ENCODE results near the gene S1PR4.
"Not testable (repeated sequence)": the region's sequence is repeated elsewhere in the genome, so short reads cannot be mapped to it uniquely, and the experiment has no call there.

S1PR4 gene

DNA sequence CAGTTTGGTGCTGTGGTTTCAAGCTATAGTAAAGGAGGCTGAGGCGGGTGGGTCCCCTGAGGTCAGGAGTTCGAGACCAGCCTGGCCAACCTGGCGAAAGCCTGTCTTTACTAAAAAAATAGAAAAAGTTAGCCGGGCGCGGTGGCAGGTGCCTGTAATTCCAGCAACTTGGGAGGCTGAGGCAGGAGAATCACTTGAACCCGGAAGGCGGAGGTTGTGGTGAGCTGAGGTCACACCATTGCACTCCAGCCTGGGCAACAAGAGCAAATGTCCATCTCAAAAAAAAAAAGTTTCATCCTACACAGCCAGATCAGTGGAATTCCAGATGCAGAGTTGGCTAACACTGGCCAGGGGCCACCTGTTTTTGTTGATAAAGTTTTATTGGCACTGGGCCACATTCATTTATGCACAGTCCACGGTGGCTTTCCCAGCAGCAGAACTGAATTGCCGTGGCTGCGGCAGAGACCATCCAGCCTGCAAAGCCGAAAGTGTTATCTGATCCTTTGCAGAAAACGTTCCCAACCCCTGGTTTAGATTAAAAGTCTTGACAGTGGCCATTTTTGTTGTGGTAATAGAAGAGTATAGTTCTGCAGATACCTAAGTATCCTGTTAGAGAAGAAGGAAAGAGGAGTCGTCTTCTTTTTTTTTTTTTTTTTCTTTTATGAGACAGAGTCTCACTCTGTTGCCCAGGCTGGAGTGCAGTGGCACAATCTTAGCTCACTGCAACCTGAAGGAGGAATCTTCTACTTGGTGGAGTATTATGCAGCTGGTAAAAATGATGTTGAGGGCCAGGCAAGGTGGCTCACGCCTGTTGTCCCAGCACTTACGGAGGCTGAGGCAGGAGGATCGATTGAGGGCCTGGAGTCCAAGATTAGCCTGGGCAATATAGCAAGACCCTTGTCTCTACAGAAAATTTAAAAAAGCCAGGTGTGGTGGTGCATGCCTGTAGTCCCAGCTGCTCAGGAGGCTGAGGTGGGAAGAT is 15.8 kb downstream of the S1PR4 start:
- DNase-seq (ENCODE audit: low read depth in 2 of 2) = no peak

DNA sequence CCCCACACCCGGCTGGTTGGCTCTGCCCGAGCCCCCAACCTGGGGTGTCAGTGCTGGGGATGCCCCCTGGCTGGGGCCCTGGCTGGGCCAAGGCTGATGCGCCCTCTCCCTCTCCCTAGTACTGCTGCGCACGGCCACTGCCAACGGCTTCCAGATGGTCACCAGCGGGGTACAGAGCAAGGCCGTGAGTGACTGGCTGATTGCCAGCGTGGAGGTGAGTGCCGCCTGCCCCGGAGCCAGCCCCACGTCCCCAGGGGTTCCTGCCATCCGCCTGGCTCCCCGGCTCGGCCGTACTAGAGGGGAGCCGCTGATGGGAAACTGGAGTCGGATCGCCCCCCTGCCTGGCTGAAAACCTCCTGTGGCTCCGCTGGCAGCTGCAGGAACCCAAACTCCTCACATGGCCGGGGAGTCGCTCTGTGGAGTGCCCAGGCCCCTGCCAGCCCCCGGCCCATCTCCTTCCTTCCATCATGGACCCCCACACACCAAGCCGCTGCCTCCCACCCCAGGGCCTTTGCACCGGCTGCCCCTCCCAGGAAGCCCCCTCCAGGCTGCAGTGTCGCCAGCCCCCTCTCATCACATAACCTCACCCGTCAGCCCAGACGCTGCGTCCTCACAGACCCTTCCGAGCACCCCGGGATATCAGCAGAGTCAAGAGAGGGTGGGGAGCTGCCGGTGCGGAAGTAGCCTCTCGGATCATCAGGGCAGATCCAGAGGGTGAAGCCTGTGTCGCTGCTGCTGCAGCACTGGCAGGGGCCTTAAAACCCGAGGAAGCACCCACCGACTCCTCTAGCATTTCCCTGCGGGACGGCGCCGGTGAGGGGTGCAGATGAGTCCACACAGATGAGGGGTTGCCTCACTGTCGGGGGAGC is 17.7 kb downstream of the S1PR4 start:
- no peak for DNase-seq (ENCODE audit: low read depth in 2 of 2)

DNA sequence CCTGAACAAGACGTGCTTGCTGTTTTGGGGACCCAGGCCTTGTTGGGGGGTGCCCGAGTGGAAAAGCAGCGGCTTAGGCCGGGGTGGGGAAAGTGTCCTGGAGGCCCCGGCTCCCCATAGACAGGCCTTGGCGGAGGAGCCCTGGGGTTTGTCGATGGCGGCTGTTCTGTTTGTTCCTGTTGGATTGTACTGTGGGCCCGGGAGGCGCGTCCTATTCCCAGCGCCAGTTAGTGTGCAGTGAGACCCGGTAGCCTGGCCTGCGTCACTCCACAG is 18.3 kb downstream of the S1PR4 start:
- no peak for DNase-seq (ENCODE audit: low read depth in 2 of 2)

DNA sequence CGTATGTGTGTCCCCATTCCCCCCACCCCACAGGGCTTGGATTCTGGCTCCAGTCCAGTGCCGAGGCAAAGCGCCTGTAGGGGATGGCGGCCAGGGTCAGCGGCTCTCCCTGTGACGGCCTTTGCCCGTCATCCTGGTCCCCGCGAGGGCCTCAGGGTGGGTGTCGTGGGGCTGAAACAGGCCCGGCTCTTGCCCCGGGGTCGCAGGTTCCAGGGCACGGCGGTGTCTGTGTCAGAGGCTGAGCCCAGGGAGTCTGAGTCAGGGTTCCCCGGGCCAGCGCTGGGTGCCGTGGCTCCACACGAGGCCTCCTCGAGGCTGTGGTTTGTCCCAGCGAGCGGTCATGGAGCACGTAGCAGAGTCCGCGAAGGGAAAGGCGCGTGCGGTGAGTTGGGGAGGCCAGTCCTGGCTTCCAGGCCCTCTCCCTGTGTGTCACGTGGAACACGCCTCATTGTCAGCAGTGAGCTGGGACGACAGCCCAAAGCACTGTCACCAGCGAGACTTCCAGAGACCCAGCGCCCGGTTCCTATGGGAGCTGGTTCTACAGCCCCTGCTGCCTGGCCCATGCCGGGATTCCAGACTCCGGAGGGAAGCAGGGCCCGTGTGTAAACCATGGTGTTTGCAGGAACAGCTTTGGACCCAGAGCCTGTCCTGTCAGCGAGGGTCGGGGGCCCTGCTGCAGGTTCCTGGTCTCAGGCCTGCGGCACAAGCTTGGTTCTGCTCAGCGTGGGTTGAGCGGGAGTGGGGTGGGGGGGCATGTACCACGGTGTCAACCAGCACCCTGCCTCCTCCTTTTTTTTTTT is 20.5 kb downstream of the S1PR4 start:
- no peak for DNase-seq (ENCODE audit: low read depth in 2 of 2)

DNA sequence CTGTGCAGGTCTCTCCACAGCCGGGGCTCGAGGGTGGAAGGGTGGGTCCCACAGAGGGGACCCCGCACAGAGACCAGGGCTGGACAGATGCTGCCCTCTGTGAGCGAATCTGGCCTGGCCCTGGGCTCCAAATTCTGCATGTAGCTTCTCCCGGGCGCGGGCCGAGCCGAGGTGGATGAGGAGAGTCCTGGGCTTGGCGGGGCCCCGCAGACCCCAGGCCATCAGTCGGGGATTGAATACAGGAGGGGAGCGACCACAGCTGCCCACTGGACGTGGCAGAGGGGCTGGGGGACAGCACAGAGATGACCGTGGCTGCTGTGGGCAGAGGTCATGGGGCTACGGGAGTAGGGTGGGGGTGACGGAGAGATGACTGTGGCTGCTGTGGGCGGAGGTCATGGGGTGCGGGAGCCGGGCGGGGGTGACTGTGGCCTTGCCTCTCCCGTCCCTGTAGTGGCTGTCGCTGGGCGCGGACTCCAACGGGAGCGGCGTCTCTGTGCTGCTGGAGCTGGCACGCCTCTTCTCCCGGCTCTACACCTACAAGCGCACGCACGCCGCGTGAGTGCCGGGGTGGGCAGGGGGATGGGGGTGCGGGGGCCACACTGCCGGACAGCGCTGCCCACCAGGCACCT is 22.6 kb downstream of the S1PR4 start:
- no peak for DNase-seq (ENCODE audit: low read depth in 2 of 2)

DNA sequence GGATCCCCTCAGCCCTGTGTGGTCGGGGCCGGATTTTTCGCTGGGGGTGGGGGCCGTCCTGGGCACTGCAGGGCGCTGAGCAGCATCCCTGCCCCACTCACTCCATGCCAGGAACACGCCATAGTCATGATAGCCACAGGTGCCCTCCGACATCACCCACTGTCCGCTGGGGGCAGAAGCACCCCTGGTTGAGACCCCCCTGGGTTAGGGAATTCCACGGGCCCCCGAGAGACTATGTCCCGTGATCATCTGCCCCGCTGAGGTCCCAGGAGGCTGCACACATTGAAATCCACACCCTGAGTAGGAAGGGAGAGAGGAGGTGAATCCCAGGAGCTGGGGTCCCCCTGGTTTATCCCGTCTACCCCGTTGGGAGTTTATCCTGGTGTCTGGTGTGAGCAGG is 23.3 kb downstream of the S1PR4 start:
- no peak for DNase-seq (ENCODE audit: low read depth in 2 of 2)

DNA sequence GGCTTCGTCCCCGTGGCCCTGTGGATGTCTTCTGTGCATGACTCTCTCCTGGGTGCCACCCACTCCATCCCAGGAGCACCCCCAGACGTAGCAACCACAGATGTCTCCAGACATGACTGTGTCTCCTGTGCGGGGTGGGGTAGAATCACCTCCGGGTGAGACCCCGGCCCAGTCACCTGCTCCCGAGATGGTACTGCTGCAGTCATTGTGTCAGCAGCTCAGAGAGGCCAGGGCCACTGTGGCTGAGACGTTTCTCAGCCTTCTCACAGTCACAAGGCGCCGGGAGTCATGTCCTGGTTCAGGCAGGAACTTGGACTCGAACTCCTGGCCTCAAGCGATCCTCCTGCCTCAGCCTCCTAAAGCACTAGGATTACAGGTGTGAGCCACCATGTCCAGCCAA is 23.8 kb downstream of the S1PR4 start:
- no peak for DNase-seq (ENCODE audit: low read depth in 2 of 2)

DNA sequence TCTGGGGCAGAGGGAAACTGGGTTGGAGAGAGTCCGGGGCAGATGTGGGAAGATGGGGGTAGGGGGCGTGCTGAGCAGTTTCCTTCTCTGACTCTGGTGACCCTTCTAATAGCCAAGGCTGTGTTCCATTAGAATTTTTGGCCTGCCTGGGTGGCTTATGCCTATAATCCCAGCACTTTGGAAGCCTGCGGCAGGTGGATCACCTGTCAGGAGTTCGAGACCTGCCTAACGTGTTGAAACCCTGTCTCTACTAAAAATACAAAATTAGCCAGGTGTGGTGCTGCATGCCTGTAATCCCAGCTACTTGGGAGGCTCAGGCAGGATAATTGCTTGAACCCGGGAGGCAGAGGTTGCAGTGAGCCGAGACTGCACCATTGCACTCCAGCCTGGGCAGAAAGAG is 24.3 kb downstream of the S1PR4 start:
- not testable (repeated sequence) for DNase-seq (ENCODE audit: low read depth in 2 of 2)

DNA sequence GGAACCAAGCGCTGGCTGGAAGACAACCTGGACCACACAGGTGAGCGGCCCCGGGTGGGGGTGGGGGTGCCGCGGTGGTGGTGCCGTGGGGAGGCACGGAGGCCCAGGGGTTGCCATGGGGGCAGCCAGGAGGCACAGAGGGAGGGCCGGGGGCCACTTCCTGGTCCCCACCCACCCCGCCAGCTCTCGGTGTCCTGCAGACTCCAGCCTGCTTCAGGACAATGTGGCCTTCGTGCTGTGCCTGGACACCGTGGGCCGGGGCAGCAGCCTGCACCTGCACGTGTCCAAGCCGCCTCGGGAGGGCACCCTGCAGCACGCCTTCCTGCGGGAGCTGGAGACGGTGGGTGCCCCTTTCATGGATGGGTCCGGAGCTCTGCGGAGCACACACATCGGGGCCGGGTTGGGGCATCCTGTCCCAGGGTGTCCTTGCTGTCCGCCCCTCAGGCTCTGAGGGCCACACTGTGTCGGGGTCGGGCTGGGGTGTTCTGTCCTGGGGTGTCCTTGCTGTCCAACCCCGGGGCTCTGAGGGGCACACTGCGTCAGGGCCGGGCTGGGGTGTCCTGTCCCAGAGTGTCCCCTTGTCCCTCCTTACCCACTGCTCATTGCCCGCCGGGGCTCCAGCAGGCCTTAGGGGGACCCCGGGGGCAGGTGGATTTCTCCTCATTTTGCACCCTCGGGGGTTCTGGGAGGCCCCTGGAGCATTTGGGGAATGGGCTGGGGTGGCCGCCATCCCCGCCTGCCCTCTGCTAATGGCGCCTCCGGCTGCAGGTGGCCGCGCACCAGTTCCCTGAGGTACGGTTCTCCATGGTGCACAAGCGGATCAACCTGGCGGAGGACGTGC is 25.5 kb downstream of the S1PR4 start:
- no peak for DNase-seq (ENCODE audit: low read depth in 2 of 2)

DNA sequence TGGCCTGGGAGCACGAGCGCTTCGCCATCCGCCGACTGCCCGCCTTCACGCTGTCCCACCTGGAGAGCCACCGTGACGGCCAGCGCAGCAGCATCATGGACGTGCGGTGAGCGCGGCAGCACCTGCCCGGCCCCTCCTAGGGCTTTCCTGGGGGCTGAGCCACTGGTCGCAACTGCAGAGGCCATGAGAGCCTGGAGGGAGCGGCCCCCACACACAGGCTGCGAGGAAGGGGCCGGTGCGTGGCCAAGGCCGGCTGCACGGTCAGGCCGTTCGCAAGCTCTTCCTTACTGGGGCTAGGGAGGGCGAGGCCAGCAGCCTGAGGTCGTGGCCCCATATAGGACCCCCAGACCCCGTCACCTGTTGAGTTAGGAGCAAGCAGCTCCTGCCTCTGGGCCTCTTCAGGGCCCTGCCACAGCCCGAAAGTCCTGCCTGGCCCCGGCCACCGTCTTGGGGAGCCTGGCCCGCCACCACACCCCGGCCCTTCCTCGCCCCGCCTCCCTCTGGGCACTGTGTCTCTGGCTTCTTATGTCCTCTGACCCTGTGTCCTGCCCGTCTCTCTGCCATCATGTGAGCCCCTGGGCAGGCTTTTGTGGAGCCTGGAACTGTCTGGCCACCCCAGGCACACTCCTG is 26.2 kb downstream of the S1PR4 start:
- no peak for DNase-seq (ENCODE audit: low read depth in 2 of 2)

DNA sequence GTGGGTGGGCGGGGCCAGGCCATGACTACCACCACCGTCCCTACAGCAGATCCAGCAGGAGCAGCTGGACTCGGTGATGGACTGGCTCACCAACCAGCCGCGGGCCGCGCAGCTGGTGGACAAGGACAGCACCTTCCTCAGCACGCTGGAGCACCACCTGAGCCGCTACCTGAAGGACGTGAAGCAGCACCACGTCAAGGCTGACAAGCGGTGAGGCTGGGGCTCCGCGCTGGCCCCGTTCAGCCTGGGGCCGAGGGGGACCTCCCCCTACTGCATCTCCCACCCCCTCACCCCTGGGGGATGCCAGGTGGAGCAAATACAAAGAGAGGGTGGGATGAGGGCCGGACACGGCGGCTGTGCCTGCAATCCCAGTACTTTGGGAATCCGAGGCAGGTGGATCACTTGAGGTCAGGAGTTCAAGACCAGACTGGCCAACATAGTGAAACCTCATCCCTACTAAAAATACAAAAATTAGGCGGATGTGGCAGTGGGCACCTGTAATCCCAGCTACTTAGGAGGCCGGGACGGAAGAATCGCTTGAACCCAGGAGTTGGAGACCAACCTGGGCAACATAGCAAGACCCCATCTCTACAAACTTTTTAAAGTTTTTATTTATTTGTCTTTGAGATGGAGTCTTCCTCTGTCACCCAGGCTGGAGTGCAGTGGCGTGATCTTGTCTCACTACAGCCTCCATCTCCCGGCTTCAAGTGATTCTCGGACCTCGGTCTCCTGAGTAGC is 27.8 kb downstream of the S1PR4 start:
- DNase-seq (ENCODE audit: low read depth in 2 of 2) = no peak

DNA sequence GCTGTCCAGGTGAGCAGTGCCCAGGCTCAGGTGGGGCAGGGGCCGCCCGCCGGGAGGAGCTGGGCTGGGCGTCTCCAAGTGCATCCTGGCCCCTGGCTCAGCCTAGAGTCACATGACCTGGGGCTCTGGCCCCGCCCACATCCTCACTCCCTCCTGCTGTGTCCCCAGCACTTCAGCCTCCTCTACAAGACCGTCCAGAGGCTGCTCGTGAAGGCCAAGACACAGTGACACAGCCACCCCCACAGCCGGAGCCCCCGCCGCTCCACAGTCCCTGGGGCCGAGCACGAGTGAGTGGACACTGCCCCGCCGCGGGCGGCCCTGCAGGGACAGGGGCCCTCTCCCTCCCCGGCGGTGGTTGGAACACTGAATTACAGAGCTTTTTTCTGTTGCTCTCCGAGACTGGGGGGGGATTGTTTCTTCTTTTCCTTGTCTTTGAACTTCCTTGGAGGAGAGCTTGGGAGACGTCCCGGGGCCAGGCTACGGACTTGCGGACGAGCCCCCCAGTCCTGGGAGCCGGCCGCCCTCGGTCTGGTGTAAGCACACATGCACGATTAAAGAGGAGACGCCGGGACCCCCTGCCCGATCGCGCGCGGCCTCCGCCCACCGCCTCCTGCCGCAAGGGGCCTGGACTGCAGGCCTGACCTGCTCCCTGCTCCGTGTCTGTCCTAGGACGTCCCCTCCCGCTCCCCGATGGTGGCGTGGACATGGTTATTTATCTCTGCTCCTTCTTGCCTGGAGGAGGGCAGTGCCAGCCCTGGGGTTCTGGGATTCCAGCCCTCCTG is 29.1 kb downstream of the S1PR4 start:
- DNase-seq (ENCODE audit: low read depth in 2 of 2) = no peak

DNA sequence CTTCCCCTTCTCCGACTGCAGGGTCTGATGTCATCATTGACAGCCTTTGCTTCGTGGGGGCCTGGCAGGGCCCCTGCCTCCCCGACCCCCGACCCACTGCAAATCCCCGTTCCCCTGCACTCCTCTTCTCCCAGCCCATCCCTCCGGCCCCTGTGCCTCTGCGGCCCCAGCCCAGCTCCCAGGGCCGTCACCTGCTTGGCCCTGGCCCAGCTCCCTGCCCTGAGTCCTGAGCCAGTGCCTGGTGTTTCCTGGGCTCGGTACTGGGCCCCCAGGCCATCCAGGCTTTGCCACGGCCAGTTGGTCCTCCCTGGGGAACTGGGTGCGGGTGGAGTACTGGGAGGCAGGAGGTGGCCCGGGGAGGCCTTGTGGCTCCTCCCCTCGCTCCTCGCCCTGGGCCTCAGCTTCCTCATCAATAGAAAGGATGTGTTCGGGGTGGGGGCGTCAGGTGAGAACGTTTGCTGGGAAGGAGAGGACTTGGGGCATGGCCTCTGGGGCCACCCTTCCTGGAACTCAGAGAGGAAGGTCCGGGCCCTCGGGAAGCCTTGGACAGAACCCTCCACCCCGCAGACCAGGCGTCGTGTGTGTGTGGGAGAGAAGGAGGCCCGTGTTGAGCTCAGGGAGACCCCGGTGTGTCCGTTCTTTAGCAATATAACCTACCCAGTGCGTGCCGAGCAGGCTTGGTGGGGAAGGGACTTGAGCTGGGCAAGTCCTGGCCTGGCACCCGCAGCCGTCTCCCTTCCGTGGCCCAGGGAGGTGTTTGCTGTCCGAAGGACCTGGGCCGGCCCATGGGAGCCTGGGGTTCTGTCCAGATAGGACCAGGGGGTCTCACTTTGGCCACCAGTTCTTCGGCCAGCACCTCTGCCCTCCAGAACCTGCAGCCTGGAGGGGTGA is 30.0 kb downstream of the S1PR4 start:
- DNase-seq (ENCODE audit: low read depth in 2 of 2) = no peak

DNA sequence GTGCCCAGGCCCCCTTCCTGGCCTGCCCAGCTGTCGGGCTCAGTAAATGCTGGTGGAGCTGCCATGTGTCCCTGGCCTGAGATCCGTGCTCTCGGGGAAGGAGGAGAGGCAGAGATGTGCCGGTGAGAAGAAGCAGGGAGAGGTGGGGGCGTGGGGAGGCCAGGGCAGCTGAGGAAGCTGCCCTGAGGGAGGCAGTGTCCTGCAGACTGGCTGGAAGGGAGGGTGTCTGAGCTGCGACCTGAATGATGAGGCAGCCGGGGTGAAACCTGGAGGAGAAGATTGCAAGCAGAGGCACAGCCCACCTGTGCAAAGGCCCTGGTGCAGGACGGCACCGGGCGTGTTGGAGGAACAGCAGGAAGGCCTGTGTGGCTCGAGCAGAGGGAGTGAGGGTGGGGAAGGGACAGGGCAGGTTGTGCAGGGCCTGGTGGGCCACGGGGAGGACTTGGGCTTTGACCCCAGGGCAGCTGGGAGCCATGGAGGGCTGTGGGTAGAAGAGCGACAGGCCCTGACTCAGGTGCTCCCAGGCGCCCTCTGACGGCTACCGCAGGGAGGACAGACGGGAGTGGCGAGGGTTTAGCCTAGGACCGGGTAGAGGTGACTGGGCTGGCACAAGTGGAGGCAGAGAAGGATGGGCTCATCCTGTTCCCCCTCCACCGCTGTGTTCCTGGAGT is 31.9 kb downstream of the S1PR4 start:
- DNase-seq (ENCODE audit: low read depth in 2 of 2) = peak; percentile 17 to 57

DNA sequence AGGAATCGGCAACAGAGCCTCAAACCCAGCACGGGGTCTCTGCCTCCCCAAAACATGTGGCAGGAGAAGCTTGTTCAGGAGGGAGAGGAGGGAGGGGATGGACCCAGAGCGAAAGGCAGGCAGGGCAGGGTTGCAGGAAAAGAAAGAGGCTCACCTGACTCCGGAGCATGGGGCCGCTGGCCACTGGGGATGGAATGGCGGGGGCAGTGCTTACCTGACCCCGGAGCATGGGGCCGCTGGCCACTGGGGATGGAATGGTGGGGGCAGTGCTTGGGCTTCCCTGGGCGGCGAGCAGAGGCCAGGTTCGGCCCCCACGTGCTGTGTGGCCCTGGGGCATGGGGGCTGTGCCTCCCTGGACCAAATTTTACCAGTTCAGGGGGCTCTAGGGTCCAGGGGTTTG is 32.6 kb downstream of the S1PR4 start:
- no peak for DNase-seq (ENCODE audit: low read depth in 2 of 2)

DNA sequence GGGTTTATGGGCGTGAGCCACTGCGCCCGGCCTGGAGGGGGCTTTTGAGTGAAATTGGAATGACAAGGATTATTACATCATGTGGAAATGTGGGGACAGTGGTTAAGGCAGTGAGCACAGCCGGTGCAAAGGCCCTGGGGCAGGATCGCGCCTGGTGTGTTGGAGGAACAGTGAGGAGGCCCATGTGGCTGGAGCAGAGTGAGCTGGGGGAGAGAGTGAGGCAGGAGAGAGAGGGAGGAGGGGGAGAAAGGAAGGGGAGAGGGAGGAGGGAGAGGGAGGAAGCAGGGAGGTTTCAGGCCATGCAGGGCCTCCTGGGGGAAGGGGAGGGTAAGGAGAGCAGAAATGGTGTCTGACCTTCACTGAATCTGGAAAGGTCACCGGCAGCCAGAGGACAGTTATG is 34.6 kb downstream of the S1PR4 start:
- no peak for DNase-seq (ENCODE audit: low read depth in 2 of 2)

DNA sequence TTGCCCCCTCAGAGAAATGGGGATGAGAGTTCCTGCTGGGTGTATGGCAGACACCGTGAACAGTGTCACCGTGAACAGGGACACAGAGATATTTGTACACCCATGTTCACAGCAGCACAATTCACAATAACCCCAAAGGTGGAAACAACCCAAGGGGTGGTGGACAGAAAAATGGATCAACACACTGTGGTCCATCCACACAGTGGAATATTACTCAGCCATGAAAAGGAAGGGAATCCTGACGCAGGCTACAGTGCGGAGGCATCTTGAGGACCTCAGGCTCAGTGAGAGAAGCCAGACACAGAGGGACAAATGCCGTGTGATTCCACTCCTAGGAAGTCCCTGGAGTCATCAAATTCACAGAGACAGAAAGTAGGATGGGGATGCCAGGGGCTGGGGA is 38.3 kb downstream of the S1PR4 start:
- DNase-seq (ENCODE audit: low read depth in 2 of 2) = no peak

Data from stimulated activated CD8-positive, alpha-beta memory T cell treated with anti-CD3 and anti-CD28 coated beads, Interleukin-7, amount 100 ng/mL, for 1 hour (primary cell).